Measurements from ENCODE around the gene HERPUD2. TPM values are rescaled to one million over a fixed set of nuclear protein-coding genes. Genes with fewer than 3 reads are reported as not detected.
"Not testable (repeated sequence)": the region's sequence is repeated elsewhere in the genome, so short reads cannot be mapped to it uniquely, and the experiment has no call there.

HERPUD2 gene
- total RNA-seq, 1 donor: 26.5 TPM

- no peak overlapping the region for H3K4me3 ChIP-seq (ENCODE audit: low read depth, low read length)
- no peak for DNase-seq (ENCODE audit: low read depth)
- TF ChIP-seq, protein P1, sequence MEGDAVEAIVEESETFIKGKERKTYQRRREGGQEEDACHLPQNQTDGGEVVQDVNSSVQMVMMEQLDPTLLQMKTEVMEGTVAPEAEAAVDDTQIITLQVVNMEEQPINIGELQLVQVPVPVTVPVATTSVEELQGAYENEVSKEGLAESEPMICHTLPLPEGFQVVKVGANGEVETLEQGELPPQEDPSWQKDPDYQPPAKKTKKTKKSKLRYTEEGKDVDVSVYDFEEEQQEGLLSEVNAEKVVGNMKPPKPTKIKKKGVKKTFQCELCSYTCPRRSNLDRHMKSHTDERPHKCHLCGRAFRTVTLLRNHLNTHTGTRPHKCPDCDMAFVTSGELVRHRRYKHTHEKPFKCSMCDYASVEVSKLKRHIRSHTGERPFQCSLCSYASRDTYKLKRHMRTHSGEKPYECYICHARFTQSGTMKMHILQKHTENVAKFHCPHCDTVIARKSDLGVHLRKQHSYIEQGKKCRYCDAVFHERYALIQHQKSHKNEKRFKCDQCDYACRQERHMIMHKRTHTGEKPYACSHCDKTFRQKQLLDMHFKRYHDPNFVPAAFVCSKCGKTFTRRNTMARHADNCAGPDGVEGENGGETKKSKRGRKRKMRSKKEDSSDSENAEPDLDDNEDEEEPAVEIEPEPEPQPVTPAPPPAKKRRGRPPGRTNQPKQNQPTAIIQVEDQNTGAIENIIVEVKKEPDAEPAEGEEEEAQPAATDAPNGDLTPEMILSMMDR (IDR thresholded peaks at IDR 0.05; ENCODE audit: insufficient read depth, low read length): no peak
Observed at GRCh38 chr7:35685781-35686180, 9.2 kb downstream of the HERPUD2 start.

DNA sequence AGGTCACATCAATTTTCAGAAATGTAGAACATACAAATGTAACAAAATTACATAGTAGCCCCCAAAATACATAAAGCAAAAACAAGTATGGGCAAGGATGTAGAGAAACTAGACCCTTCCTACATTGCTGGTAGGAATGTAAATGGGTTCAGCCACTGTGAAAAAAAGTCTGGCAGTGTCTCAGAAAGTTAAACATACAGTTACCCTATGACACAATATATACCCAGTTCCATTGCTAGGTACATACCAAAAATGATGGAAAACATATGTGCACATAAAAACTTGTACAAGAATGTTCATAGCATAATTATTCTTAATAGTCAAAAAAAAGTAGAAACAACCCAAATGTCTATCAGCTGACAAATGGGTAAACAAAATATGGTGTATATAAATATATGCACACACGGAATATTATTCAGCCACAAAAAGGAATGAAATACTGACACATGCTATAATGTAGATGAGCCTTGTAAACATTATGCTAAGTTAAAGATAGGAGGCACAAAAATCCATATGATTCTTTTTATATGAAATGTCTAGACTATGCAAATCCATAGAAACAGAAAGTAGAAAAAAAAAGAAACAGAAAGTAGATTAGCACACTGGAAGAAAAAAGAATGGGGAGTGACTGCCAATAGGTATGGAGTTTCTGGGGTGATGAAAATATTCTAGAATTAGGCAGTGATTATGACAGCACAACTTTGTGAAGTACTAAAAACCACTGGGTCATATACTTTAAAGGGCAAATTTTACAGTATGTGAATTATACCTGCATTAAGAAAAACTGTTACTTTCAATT is 13.5 kb downstream of the HERPUD2 start:
- H3K4me3 ChIP-seq (ENCODE audit: low read depth, low read length): no peak overlapping the region
- DNase-seq (ENCODE audit: low read depth): no peak
- TF ChIP-seq, protein P1 (IDR thresholded peaks at IDR 0.05; ENCODE audit: insufficient read depth, low read length): no peak

- TF ChIP-seq, protein P1 (IDR thresholded peaks at IDR 0.05; ENCODE audit: insufficient read depth, low read length): no peak
- H3K4me3 ChIP-seq (ENCODE audit: low read depth, low read length): no peak overlapping the region
- no peak for DNase-seq (ENCODE audit: low read depth)
Observed at GRCh38 chr7:35680403-35681013, 14.4 kb downstream of the HERPUD2 start.

GRCh38 chr7:35677582-35678356 is 17.2 kb downstream of the HERPUD2 start:
- DNase-seq (ENCODE audit: low read depth): no peak
- TF ChIP-seq, protein P1 (IDR thresholded peaks at IDR 0.05; ENCODE audit: insufficient read depth, low read length): no peak
- H3K4me3 ChIP-seq (ENCODE audit: low read depth, low read length): no peak overlapping the region

- no peak for DNase-seq (ENCODE audit: low read depth)
- TF ChIP-seq, protein P1 (IDR thresholded peaks at IDR 0.05; ENCODE audit: insufficient read depth, low read length): no peak
- H3K4me3 ChIP-seq (ENCODE audit: low read depth, low read length): no peak overlapping the region
Observed at GRCh38 chr7:35676211-35676610, 18.7 kb downstream of the HERPUD2 start.

DNA sequence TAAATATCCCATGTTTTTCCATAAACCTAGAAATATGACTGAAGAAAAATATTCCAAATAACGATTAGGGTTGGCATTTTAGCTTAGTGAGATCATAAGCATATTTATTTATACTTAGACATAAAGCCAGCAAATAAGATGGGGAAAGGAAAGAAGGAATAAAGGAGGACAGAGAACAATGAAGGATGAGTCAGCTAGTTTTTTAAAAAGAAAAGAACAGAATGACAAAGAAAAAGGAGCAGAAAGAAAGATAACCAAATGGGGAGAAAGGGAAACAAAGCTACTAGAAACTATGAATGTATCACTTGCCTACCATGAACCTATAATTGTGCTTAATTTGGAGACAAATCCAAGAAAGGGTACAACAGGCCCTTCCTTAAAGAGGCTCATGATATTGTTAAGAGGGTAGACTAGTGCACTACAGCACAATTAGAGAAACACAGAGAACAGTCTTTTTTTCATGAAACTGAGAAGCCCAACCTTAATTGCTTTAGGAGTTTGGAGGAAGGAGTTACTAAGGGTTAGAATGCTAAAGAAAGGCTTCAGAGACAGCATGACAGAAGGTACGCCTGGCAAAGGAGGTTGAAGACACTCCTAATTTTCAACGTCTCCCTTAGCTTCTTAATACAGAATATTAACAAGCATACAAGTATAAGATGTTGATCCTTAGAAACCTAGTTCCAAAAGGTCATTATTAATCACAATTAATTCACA is 23.9 kb downstream of the HERPUD2 start:
- TF ChIP-seq, protein P1 (IDR thresholded peaks at IDR 0.05; ENCODE audit: insufficient read depth, low read length): no peak
- no peak overlapping the region for H3K4me3 ChIP-seq (ENCODE audit: low read depth, low read length)
- DNase-seq (ENCODE audit: low read depth): no peak

DNA sequence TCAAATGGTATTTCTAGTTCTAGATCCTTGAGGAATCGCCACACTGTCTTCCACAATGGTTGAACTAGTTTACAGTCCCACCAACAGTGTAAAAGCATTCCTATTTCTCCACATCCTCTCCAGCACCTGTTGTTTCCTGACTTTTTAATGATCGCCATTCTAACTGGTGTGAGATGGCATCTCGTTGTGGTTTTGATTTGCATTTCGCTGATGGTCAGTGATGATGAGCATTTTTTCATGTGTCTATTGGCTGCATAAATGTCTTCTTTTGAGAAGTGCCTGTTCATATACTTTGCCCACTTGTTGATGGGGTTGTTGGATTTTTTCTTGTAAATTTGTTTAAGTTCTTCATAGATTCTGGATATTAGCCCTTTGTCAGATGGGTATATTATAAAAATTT is 34.5 kb downstream of the HERPUD2 start:
- H3K4me3 ChIP-seq (ENCODE audit: low read depth, low read length); DNase-seq (ENCODE audit: low read depth): not testable (repeated sequence)
